ENCODE results near the gene GET4. TPM values are rescaled to one million over a fixed set of nuclear protein-coding genes. Genes with fewer than 3 reads are reported as not detected.

Gene GET4
- total RNA-seq, 2 donors from 2014 or later: 50.0 to 91.9 TPM

GRCh38 chr7:910441-910861 lies 34.1 kb downstream of the GET4 start:
- Histone ChIP-seq H3K4me1 (replicated peaks) (no peaks in the 10 kb centered on the region), H3K4me3 (no peak overlapping the region), H3K27ac (no peak overlapping the region), H3K27me3 (replicated peaks; ENCODE audit: insufficient read depth) (no peaks in the 10 kb centered on the region), H3K36me3 (no peaks in the 10 kb centered on the region), H3K9me3 (no peaks in the 10 kb centered on the region)
- TF ChIP-seq CTCF (IDR thresholded peaks at IDR 0.05) (no peak), POLR2A (IDR thresholded peaks at IDR 0.05) (no peak), POLR2AphosphoS5 (IDR thresholded peaks at IDR 0.05) (no peak)
- DNase-seq (ENCODE audit: low spot score): no peak
- intact Hi-C loops (cut with DNase I): no loop called here
- WGBS: 82% methylated on average over 11 of the region's 11 CpGs

GRCh38 chr7:910931-911431 lies 34.6 kb downstream of the GET4 start:
- Histone ChIP-seq H3K27me3 (replicated peaks; ENCODE audit: insufficient read depth) (no peaks in the 10 kb centered on the region), H3K27ac (no peak overlapping the region), H3K9me3 (no peaks in the 10 kb centered on the region), H3K4me1 (replicated peaks) (no peaks in the 10 kb centered on the region), H3K4me3 (no peak overlapping the region), H3K36me3 (no peaks in the 10 kb centered on the region)
- intact Hi-C loops (cut with DNase I): no loop called here
- 80% methylated on average over 19 of the region's 19 CpGs for WGBS
- DNase-seq (ENCODE audit: low spot score): no peak
- no peak for TF ChIP-seq POLR2AphosphoS5 (IDR thresholded peaks at IDR 0.05)
- TF ChIP-seq POLR2A (IDR thresholded peaks at IDR 0.05): no peak
- TF ChIP-seq CTCF (IDR thresholded peaks at IDR 0.05): no peak

- 92% methylated on average over 39 of the region's 41 CpGs for WGBS
- no peak overlapping the region for H3K4me3 ChIP-seq
- no peak overlapping the region for H3K27ac ChIP-seq
- no peaks in the 10 kb centered on the region for H3K4me1 ChIP-seq (replicated peaks)
- H3K36me3 ChIP-seq: no peaks in the 10 kb centered on the region
- no peaks in the 10 kb centered on the region for H3K9me3 ChIP-seq
- intact Hi-C loops (cut with DNase I): no loop called here
- no peaks in the 10 kb centered on the region for H3K27me3 ChIP-seq (replicated peaks; ENCODE audit: insufficient read depth)
- DNase-seq (ENCODE audit: low spot score): no peak
- TF ChIP-seq CTCF (IDR thresholded peaks at IDR 0.05) (no peak), POLR2A (IDR thresholded peaks at IDR 0.05) (no peak), POLR2AphosphoS5 (IDR thresholded peaks at IDR 0.05) (no peak)
Measured at GRCh38 chr7:911791-912480, 35.6 kb downstream of the GET4 start.

DNA sequence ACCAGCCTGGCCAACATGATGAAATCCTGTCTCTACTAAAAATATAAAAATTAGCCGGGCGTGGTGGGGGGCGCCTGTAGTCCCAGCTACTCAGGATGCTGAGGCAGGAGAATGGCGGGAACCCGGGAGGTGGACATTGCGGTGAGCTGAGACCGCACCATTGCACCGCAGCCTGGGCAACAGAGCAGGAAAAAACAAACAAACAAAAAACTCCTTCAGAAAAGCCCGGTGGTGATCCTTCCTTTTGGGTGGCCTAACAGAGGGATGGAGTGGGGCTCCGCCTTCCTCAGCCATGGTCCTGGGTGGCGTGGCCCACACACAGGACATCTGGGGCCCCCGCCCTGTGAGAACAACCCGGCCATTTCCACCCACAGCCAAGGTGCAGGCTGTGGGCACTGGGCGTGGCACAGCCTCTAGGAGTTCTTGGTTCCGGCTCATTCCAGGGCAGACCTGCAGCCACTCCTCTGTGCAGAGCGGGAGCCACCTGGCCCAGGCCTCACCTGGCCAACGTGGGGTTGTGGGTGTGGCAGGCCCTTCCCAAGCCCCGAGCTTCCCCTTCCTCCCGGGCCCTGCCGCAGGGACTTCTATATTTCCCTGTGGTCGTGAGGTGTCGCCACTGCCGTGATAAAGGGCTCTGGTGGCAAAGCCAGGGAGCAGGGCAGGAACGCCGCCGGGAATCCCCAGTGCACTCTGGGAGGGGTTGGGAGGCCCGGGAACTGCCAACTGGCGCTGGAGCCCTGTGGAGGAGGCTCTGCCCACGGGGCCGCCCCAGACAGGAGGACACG lies 37.6 kb downstream of the GET4 start:
- intact Hi-C loops (cut with DNase I): no loop called here
- no peaks in the 10 kb centered on the region for H3K27me3 ChIP-seq (replicated peaks; ENCODE audit: insufficient read depth)
- TF ChIP-seq CTCF (IDR thresholded peaks at IDR 0.05): peak in 2 of 4 experiments; percentile 24 to 40
- TF ChIP-seq POLR2AphosphoS5 (IDR thresholded peaks at IDR 0.05): peak; percentile 32
- TF ChIP-seq POLR2A (IDR thresholded peaks at IDR 0.05): no peak
- 63% methylated on average over 28 of the region's 31 CpGs for WGBS
- no peaks in the 10 kb centered on the region for H3K36me3 ChIP-seq
- H3K4me3 ChIP-seq: no peak overlapping the region
- peak overlapping the region in 1 of 2 donors; percentile 8 for H3K27ac ChIP-seq
- H3K9me3 ChIP-seq: no peaks in the 10 kb centered on the region
- DNase-seq (ENCODE audit: low spot score): peak; percentile 45
- no peaks in the 10 kb centered on the region for H3K4me1 ChIP-seq (replicated peaks)
